H9 (cell line): Measurements from ENCODE around the gene TSPAN2. TPM values are rescaled to one million over a fixed set of nuclear protein-coding genes. Genes with fewer than 3 reads are reported as not detected.

Source experiments
- DNase-seq: peaks from one replicate; pipeline ENCODE4 v3.0.0-alpha.2; 2017
- H2AFZ ChIP-seq: one replicate; pipeline ENCODE4 v1.6.1; 2013; ENCODE audit warnings: mild to moderate bottlenecking, low read length, control low read depth, moderate library complexity
- H2AK5ac ChIP-seq: 2 replicates; pipeline ENCODE4 v1.6.1; 2013; ENCODE audit warnings: low read length, control low read depth, mixed read lengths; ENCODE audit not compliant: insufficient read length
- H2BK120ac ChIP-seq: one replicate; pipeline ENCODE4 v1.6.1; 2013; ENCODE audit warnings: low read depth, mild to moderate bottlenecking, low read length, control low read depth, inconsistent platforms; ENCODE audit not compliant: poor library complexity, severe bottlenecking
- H2BK12ac ChIP-seq: 2 replicates; pipeline ENCODE4 v1.6.1; 2013; ENCODE audit warnings: low read length, control low read depth, mixed read lengths, low read depth; ENCODE audit not compliant: insufficient read length
- H2BK15ac ChIP-seq: 2 replicates; pipeline ENCODE4 v1.6.1; 2013; ENCODE audit warnings: low read depth, low read length, control low read depth
- H2BK20ac ChIP-seq: one replicate; pipeline ENCODE4 v1.6.1; 2013; ENCODE audit warnings: low read depth, mild to moderate bottlenecking, low read length, control low read depth, inconsistent platforms; ENCODE audit not compliant: poor library complexity, severe bottlenecking
- H2BK5ac ChIP-seq: 2 replicates; pipeline ENCODE4 v1.6.1; 2013; ENCODE audit warnings: low read length, control low read depth, mixed read lengths; ENCODE audit not compliant: insufficient read length
- H3K14ac ChIP-seq: 2 replicates; pipeline ENCODE4 v1.6.1; 2013; ENCODE audit warnings: low read length, control low read depth; ENCODE audit not compliant: insufficient read depth
- H3K18ac ChIP-seq: 2 replicates; pipeline ENCODE4 v1.6.1; 2013; ENCODE audit warnings: low read depth, mild to moderate bottlenecking, mixed read lengths, low read length, control low read depth; ENCODE audit not compliant: insufficient read length
- H3K23ac ChIP-seq: 2 replicates; pipeline ENCODE4 v1.6.1; 2013; ENCODE audit warnings: low read length, control low read depth, mixed read lengths, low read depth; ENCODE audit not compliant: insufficient read length
- H3K23me2 ChIP-seq: 2 replicates; pipeline ENCODE4 v1.6.1; 2013; ENCODE audit warnings: low read depth, mild to moderate bottlenecking, mixed read lengths, low read length, control low read depth; ENCODE audit not compliant: insufficient read length, poor library complexity, severe bottlenecking
- H3K27ac ChIP-seq: 2 replicates; pipeline ENCODE4 v1.5.1; 2013; ENCODE audit warnings: low read length, control low read depth, mixed read lengths, low read depth; ENCODE audit not compliant: insufficient read length
- H3K27me3 ChIP-seq: 2 replicates; pipeline ENCODE4 v1.6.1; 2013; ENCODE audit warnings: low read length, control low read depth, inconsistent platforms; ENCODE audit not compliant: insufficient read depth
- H3K4ac ChIP-seq: 2 replicates; pipeline ENCODE4 v1.6.1; 2013; ENCODE audit warnings: low read depth, mild to moderate bottlenecking, control low read depth, inconsistent platforms, low read length, moderate library complexity
- H3K4me1 ChIP-seq: 2 replicates; pipeline ENCODE4 v1.6.1; 2013; ENCODE audit warnings: low read length, control low read depth, inconsistent platforms; ENCODE audit not compliant: insufficient read depth
- H3K4me2 ChIP-seq: 2 replicates; pipeline ENCODE4 v1.6.1; 2013; ENCODE audit warnings: low read length, control low read depth, mixed read lengths; ENCODE audit not compliant: insufficient read length, insufficient read depth
- H3K56ac ChIP-seq: 2 replicates; pipeline ENCODE4 v1.6.1; 2013; ENCODE audit warnings: low read depth, mild to moderate bottlenecking, mixed read lengths, low read length, control low read depth; ENCODE audit not compliant: insufficient read length
- H3K79me1 ChIP-seq: 2 replicates; pipeline ENCODE4 v1.6.1; 2013; ENCODE audit warnings: low read depth, mild to moderate bottlenecking, moderate library complexity, low read length, control low read depth, inconsistent platforms; ENCODE audit not compliant: insufficient read depth, poor library complexity, severe bottlenecking
- H3K79me2 ChIP-seq: 2 replicates; pipeline ENCODE4 v1.6.1; 2013; ENCODE audit warnings: low read length, control low read depth, inconsistent platforms; ENCODE audit not compliant: insufficient read depth
- H3K9ac ChIP-seq: 2 replicates; pipeline ENCODE4 v1.6.1; 2013; ENCODE audit warnings: low read length, control low read depth, mixed read lengths; ENCODE audit not compliant: insufficient read length; ENCODE audit errors: extremely low read depth
- H3K9me3 ChIP-seq: one replicate; pipeline ENCODE4 v1.6.1; 2013; ENCODE audit warnings: low read depth, low read length, inconsistent platforms; ENCODE audit not compliant: control insufficient read depth
- H3T11ph ChIP-seq: one replicate; pipeline ENCODE4 v1.6.1; 2013; ENCODE audit warnings: mild to moderate bottlenecking, low read length, control low read depth, inconsistent platforms
- H4K20me1 ChIP-seq: one replicate; pipeline ENCODE4 v1.6.1; 2013; ENCODE audit not compliant: control insufficient read depth, insufficient read length, insufficient read depth
- H4K5ac ChIP-seq: 2 replicates; pipeline ENCODE4 v1.6.1; 2013; ENCODE audit warnings: low read depth, mild to moderate bottlenecking, mixed read lengths, low read length, control low read depth; ENCODE audit not compliant: insufficient read length
- H4K8ac ChIP-seq: replicated peaks from 2 replicates; pipeline ENCODE4 v1.6.1; 2013; ENCODE audit warnings: low read length, control low read depth, mixed read lengths, low read depth; ENCODE audit not compliant: insufficient read length
- H4K91ac ChIP-seq: 2 replicates; pipeline ENCODE4 v1.6.1; 2013; ENCODE audit warnings: low read depth, mild to moderate bottlenecking, moderate library complexity, mixed read lengths, low read length, control low read depth; ENCODE audit not compliant: insufficient read length
- H3K27ac Mint-ChIP-seq, 3 experiments: 2 replicates in 2 of 3; 3 replicates in 1 of 3; pipeline ENCODE4 v1.8.0; 2020 to 2021; ENCODE audit warnings: mixed read lengths in 3 of 3, mild to moderate bottlenecking in 1 of 3, moderate library complexity in 1 of 3
- H3K27me3 Mint-ChIP-seq: 2 replicates; pipeline ENCODE4 v1.8.0; 2021; ENCODE audit warnings: low read depth, mild to moderate bottlenecking, moderate library complexity, mixed read lengths
- H3K36me3 Mint-ChIP-seq, 3 experiments: 2 replicates in 2 of 3; 3 replicates in 1 of 3; pipeline ENCODE4 v1.8.0; 2020 to 2021; ENCODE audit warnings: low read depth in 3 of 3, mixed read lengths in 3 of 3; ENCODE audit not compliant: insufficient read depth in 1 of 3
- H3K4me1 Mint-ChIP-seq, 2 experiments: 2 replicates each; pipeline ENCODE4 v1.8.0; 2020; ENCODE audit warnings: mixed read lengths in 2 of 2
- H3K4me3 Mint-ChIP-seq, 2 experiments: 2 replicates in 1 of 2; 3 replicates in 1 of 2; pipeline ENCODE4 v1.8.0; 2020 to 2021; ENCODE audit warnings: mild to moderate bottlenecking in 2 of 2, mixed read lengths in 2 of 2, moderate library complexity in 1 of 2
- H3K9me3 Mint-ChIP-seq, 2 experiments: 2 replicates in 1 of 2; 3 replicates in 1 of 2; pipeline ENCODE4 v1.8.0; 2020; ENCODE audit warnings: mild to moderate bottlenecking in 2 of 2, mixed read lengths in 2 of 2, moderate library complexity in 1 of 2
- CTCF ChIP-seq: fragments of 200-600 bp; sonication (generic); conservative IDR thresholded peaks from 3 replicates; pipeline ENCODE4 v1.8.0; 2021; ENCODE audit warnings: antibody characterized with exemption, mild to moderate bottlenecking
- WGBS: extraction: QIAGEN DNeasy Blood & Tissue Kit; methylation state at CpG from one replicate; pipeline ENCODE4 v1.1.7; 2013; ENCODE audit warnings: missing lambda C conversion rate, low lambda C conversion rate, mixed read lengths; ENCODE audit not compliant: insufficient read length; ENCODE audit errors: extremely low coverage; 5-methylcytosine and 5-hydroxymethylcytosine counted together
- total RNA-seq: library from RNA; stranded (reverse); gene quantifications from 2 replicates; pipeline ENCODE4 v1.2.1, GENCODE V29; 2021

TSPAN2 gene
- total RNA-seq, 1 experiment from 2014 or later: 10.8 TPM

GRCh38 chr1:115068826-115069585 is 20.3 kb downstream of the TSPAN2 start:
- no peaks in the 10 kb centered on the region for H3K9me3 ChIP-seq
- no peak overlapping the region for H4K91ac ChIP-seq
- no peak overlapping the region for H3K56ac ChIP-seq
- no peaks in the 10 kb centered on the region for H3K79me1 ChIP-seq
- no peak overlapping the region for H2BK5ac ChIP-seq
- H3K79me2 ChIP-seq: no peaks in the 10 kb centered on the region
- H3K9ac ChIP-seq: no peak overlapping the region
- H3K23ac ChIP-seq: no peak overlapping the region
- H3K4ac ChIP-seq: no peak overlapping the region
- H3K18ac ChIP-seq: no peak overlapping the region
- no peak overlapping the region for H2AFZ ChIP-seq
- H4K20me1 ChIP-seq: no peaks in the 10 kb centered on the region
- H2AK5ac ChIP-seq: no peak overlapping the region
- no peak overlapping the region for H2BK15ac ChIP-seq
- no peak overlapping the region for H3K14ac ChIP-seq
- Mint-ChIP-seq H3K27me3 (no peaks in the 10 kb centered on the region), H3K4me1 (peaks cover 12% of the 10 kb centered on the region in 2 experiments; a peak in 3 of 4 replicates), H3K27ac (no peak overlapping the region), H3K9me3 (no peaks in the 10 kb centered on the region), H3K4me3 (no peak overlapping the region), H3K36me3 (no peaks in the 10 kb centered on the region)
- H2BK20ac ChIP-seq: no peak overlapping the region
- H2BK120ac ChIP-seq: no peak overlapping the region
- no peaks in the 10 kb centered on the region for H3K23me2 ChIP-seq
- WGBS: no CpG with 5 or more reads among the region's 12 CpGs
- no peak for TF ChIP-seq CTCF
- H3K4me1 ChIP-seq: no peaks in the 10 kb centered on the region
- H4K8ac ChIP-seq: no peak overlapping the region
- H3K27me3 ChIP-seq: no peaks in the 10 kb centered on the region
- no peak overlapping the region for H2BK12ac ChIP-seq
- H3T11ph ChIP-seq: no peak overlapping the region
- no peak overlapping the region for H3K27ac ChIP-seq
- DNase-seq: no peak
- H4K5ac ChIP-seq: no peak overlapping the region
- no peak overlapping the region for H3K4me2 ChIP-seq
